ENCODE measurements around the gene P3H1. TPM values are rescaled to one million over a fixed set of nuclear protein-coding genes. Genes with fewer than 3 reads are reported as not detected.

P3H1 gene
- total and polyA plus RNA-seq, 2 experiments from 2014 or later, result 102 to 192 TPM

- Histone ChIP-seq H3K27ac (no peak overlapping the region), H3K9me3 (ENCODE audit: low read depth) (no peaks in the 10 kb centered on the region), H3K4me3 (no peak overlapping the region), H3K36me3 (replicated peaks; ENCODE audit: insufficient read depth, low read depth) (no peaks in the 10 kb centered on the region), H3K4me1 (ENCODE audit: insufficient read depth) (no peaks in the 10 kb centered on the region), H3K27me3 (no peaks in the 10 kb centered on the region), H3K4me2 (no peak overlapping the region), H3K9me2 (replicated peaks; ENCODE audit: insufficient read depth) (no peaks in the 10 kb centered on the region), H4K20me1 (ENCODE audit: insufficient read depth, poor library complexity, severe bottlenecking) (no peaks in the 10 kb centered on the region), H2AFZ (no peak overlapping the region), H3K79me2 (no peaks in the 10 kb centered on the region)
- TF ChIP-seq EZH2phosphoT487 (IDR thresholded peaks at IDR 0.05; ENCODE audit: low read depth, severe bottlenecking, unreplicated experiment) (no peak), EZH2 (IDR thresholded peaks at IDR 0.05; ENCODE audit: borderline replicate concordance) (no peak), CTCF (IDR thresholded peaks at IDR 0.05; ENCODE audit: poor library complexity) (no peak)
- no peak for DNase-seq (ENCODE audit: low spot score)
These were observed 40.3 kb upstream of the P3H1 start for GRCh38 chr1:42807056-42807668.

GRCh38 chr1:42806593-42806992, 39.8 kb upstream of the P3H1 start:
- H3K9me2 ChIP-seq (replicated peaks; ENCODE audit: insufficient read depth), result no peaks in the 10 kb centered on the region
- 90% methylated on average over 5 of the region's 5 CpGs for WGBS (ENCODE audit: low lambda C conversion rate, missing lambda C conversion rate)

GRCh38 chr1:42806171-42806570, 39.3 kb upstream of the P3H1 start:
- no peaks in the 10 kb centered on the region for H3K9me2 ChIP-seq (replicated peaks; ENCODE audit: insufficient read depth)
- H4K20me1 ChIP-seq (ENCODE audit: insufficient read depth, poor library complexity, severe bottlenecking), result no peaks in the 10 kb centered on the region
- H3K79me2 ChIP-seq, result no peaks in the 10 kb centered on the region
- no peak overlapping the region for H3K4me3 ChIP-seq
- no peaks in the 10 kb centered on the region for H3K4me1 ChIP-seq (ENCODE audit: insufficient read depth)
- DNase-seq (ENCODE audit: low spot score), result no peak
- no peaks in the 10 kb centered on the region for H3K27me3 ChIP-seq
- H3K27ac ChIP-seq, result no peak overlapping the region
- no peak for TF ChIP-seq EZH2 (IDR thresholded peaks at IDR 0.05; ENCODE audit: borderline replicate concordance)
- no peak for TF ChIP-seq EZH2phosphoT487 (IDR thresholded peaks at IDR 0.05; ENCODE audit: low read depth, severe bottlenecking, unreplicated experiment)
- no peak overlapping the region for H3K4me2 ChIP-seq
- no peaks in the 10 kb centered on the region for H3K9me3 ChIP-seq (ENCODE audit: low read depth)
- no peaks in the 10 kb centered on the region for H3K36me3 ChIP-seq (replicated peaks; ENCODE audit: insufficient read depth, low read depth)
- no peak overlapping the region for H2AFZ ChIP-seq

More at GRCh38 chr1:42806593-42806992, 39.8 kb upstream of the P3H1 start:
- TF ChIP-seq CTCF (IDR thresholded peaks at IDR 0.05; ENCODE audit: poor library complexity), result no peak
- no peak for TF ChIP-seq EZH2 (IDR thresholded peaks at IDR 0.05; ENCODE audit: borderline replicate concordance)
- no peak for TF ChIP-seq EZH2phosphoT487 (IDR thresholded peaks at IDR 0.05; ENCODE audit: low read depth, severe bottlenecking, unreplicated experiment)
- no peaks in the 10 kb centered on the region for H4K20me1 ChIP-seq (ENCODE audit: insufficient read depth, poor library complexity, severe bottlenecking)
- H2AFZ ChIP-seq, result no peak overlapping the region
- no peaks in the 10 kb centered on the region for H3K79me2 ChIP-seq
- no peak overlapping the region for H3K4me2 ChIP-seq
- H3K9me3 ChIP-seq (ENCODE audit: low read depth), result no peaks in the 10 kb centered on the region
- H3K27me3 ChIP-seq, result no peaks in the 10 kb centered on the region
- no peaks in the 10 kb centered on the region for H3K4me1 ChIP-seq (ENCODE audit: insufficient read depth)
- no peak overlapping the region for H3K4me3 ChIP-seq
- no peaks in the 10 kb centered on the region for H3K36me3 ChIP-seq (replicated peaks; ENCODE audit: insufficient read depth, low read depth)
- no peak for DNase-seq (ENCODE audit: low spot score)
- H3K27ac ChIP-seq, result no peak overlapping the region

GRCh38 chr1:42801832-42802473, 35.1 kb upstream of the P3H1 start:
- no peak for TF ChIP-seq EZH2 (IDR thresholded peaks at IDR 0.05; ENCODE audit: borderline replicate concordance)
- no peak for TF ChIP-seq EZH2phosphoT487 (IDR thresholded peaks at IDR 0.05; ENCODE audit: low read depth, severe bottlenecking, unreplicated experiment)
- TF ChIP-seq CTCF (IDR thresholded peaks at IDR 0.05; ENCODE audit: poor library complexity), result no peak
- DNase-seq (ENCODE audit: low spot score), result no peak
- Histone ChIP-seq H3K9me3 (ENCODE audit: low read depth) (no peaks in the 10 kb centered on the region), H3K4me1 (ENCODE audit: insufficient read depth) (no peaks in the 10 kb centered on the region), H3K4me2 (no peak overlapping the region), H3K27me3 (no peaks in the 10 kb centered on the region), H3K9me2 (replicated peaks; ENCODE audit: insufficient read depth) (no peaks in the 10 kb centered on the region), H4K20me1 (ENCODE audit: insufficient read depth, poor library complexity, severe bottlenecking) (no peaks in the 10 kb centered on the region), H3K27ac (no peak overlapping the region), H3K4me3 (no peak overlapping the region), H3K79me2 (no peaks in the 10 kb centered on the region), H3K36me3 (replicated peaks; ENCODE audit: insufficient read depth, low read depth) (no peaks in the 10 kb centered on the region), H2AFZ (no peak overlapping the region)
- WGBS (ENCODE audit: low lambda C conversion rate, missing lambda C conversion rate), result 91% methylated on average over 8 of the region's 8 CpGs

Data from hepatocyte (in vitro differentiated cells).